ENCODE results near the gene PRRX1. TPM values are rescaled to one million over a fixed set of nuclear protein-coding genes. Genes with fewer than 3 reads are reported as not detected.

Gene PRRX1
- total and polyA plus RNA-seq, 2 of the 13 experiments (the other 11 are each of a cell fraction or from before 2014, with no cell fraction given), result not detected

- CTCF ChIA-PET (ENCODE audit: low intra/inter-chr PET ratio, low total read pairs), result no interaction called here
- Histone ChIP-seq H3K4me2 (ENCODE audit: low read depth, low read length) (no peak overlapping the region), H3K79me2 (ENCODE audit: insufficient read depth, low read length) (no peaks in the 10 kb centered on the region)
These were observed 32.1 kb downstream of the PRRX1 start for GRCh38 chr1:170695955-170696590.

GRCh38 chr1:170696591-170697290, 32.8 kb downstream of the PRRX1 start:
- BruUV-seq (replicated peaks), result no TSS peak
- no peak for FAIRE-seq
- Histone ChIP-seq H3K4me1 (ENCODE audit: insufficient read depth, low read length) (no peaks in the 10 kb centered on the region), H3K36me3 (replicated peaks in 1 of 2; ENCODE audit: control insufficient read depth in 1 of 2, insufficient read depth in 2 of 2, low read length in 2 of 2) (no peaks in the 10 kb centered on the region), H3K4me3 (replicated peaks in 1 of 3; ENCODE audit: insufficient read depth in 1 of 3, low read depth in 2 of 3, low read length in 3 of 3) (no peak overlapping the region), H2AFZ (ENCODE audit: low read length) (no peak overlapping the region), H3K79me2 (ENCODE audit: insufficient read depth, low read length) (no peaks in the 10 kb centered on the region), H3K4me2 (ENCODE audit: low read depth, low read length) (no peak overlapping the region), H3K9me3 (ENCODE audit: low read length) (no peaks in the 10 kb centered on the region), H3K27me3 (ENCODE audit: control insufficient read depth in 1 of 2, insufficient read depth in 2 of 2, low read length in 2 of 2) (no peaks in the 10 kb centered on the region), H3K27ac (ENCODE audit: extremely low read length, insufficient read depth, low read length) (no peak overlapping the region), H4K20me1 (ENCODE audit: insufficient read depth, low read length) (no peaks in the 10 kb centered on the region), H3K9ac (ENCODE audit: insufficient read depth, low read depth, low read length) (no peak overlapping the region)
- ChIA-PET CTCF (ENCODE audit: low intra/inter-chr PET ratio, low total read pairs) (no interaction called here), POLR2A (no interaction called here)
- intact Hi-C loops (cut with micrococcal nuclease; ENCODE audit: unreplicated experiment), result no loop called here
- in situ Hi-C loops (cut with HindIII; ENCODE audit: extremely low pct_ligation_motif_present, low pct_unique_long_range_greater_than_20kb), result no loop called here
- no peak for ATAC-seq
- 24% methylated on average over 6 of the region's 6 CpGs for WGBS (ENCODE audit: low lambda C conversion rate)
- DNase-seq (ENCODE audit: low spot score), result no peak
- no peak for TF ChIP-seq KMT2B (CRISPR knock-in tag; IDR thresholded peaks at IDR 0.05)
- no peak for TF ChIP-seq TCF7L2 (IDR thresholded peaks at IDR 0.05; ENCODE audit: low read depth, low read length)
- TF ChIP-seq GFI1 (CRISPR knock-in tag; IDR thresholded peaks at IDR 0.05; ENCODE audit: borderline replicate concordance), result no peak
- no peak for TF ChIP-seq HHEX (CRISPR knock-in tag; IDR thresholded peaks at IDR 0.05)
- no peak for TF ChIP-seq ZKSCAN5 (CRISPR knock-in tag; IDR thresholded peaks at IDR 0.05)
- no peak for TF ChIP-seq ZNF503 (CRISPR knock-in tag; IDR thresholded peaks at IDR 0.05)
- no peak for TF ChIP-seq NCOA2 (CRISPR knock-in tag; IDR thresholded peaks at IDR 0.05)
- no peak for TF ChIP-seq ZNF878 (CRISPR knock-in tag; IDR thresholded peaks at IDR 0.05)
- TF ChIP-seq ZBTB42 (CRISPR knock-in tag; IDR thresholded peaks at IDR 0.05), result no peak
- TF ChIP-seq WIZ (CRISPR knock-in tag; IDR thresholded peaks at IDR 0.05), result no peak
- TF ChIP-seq, protein P1, sequence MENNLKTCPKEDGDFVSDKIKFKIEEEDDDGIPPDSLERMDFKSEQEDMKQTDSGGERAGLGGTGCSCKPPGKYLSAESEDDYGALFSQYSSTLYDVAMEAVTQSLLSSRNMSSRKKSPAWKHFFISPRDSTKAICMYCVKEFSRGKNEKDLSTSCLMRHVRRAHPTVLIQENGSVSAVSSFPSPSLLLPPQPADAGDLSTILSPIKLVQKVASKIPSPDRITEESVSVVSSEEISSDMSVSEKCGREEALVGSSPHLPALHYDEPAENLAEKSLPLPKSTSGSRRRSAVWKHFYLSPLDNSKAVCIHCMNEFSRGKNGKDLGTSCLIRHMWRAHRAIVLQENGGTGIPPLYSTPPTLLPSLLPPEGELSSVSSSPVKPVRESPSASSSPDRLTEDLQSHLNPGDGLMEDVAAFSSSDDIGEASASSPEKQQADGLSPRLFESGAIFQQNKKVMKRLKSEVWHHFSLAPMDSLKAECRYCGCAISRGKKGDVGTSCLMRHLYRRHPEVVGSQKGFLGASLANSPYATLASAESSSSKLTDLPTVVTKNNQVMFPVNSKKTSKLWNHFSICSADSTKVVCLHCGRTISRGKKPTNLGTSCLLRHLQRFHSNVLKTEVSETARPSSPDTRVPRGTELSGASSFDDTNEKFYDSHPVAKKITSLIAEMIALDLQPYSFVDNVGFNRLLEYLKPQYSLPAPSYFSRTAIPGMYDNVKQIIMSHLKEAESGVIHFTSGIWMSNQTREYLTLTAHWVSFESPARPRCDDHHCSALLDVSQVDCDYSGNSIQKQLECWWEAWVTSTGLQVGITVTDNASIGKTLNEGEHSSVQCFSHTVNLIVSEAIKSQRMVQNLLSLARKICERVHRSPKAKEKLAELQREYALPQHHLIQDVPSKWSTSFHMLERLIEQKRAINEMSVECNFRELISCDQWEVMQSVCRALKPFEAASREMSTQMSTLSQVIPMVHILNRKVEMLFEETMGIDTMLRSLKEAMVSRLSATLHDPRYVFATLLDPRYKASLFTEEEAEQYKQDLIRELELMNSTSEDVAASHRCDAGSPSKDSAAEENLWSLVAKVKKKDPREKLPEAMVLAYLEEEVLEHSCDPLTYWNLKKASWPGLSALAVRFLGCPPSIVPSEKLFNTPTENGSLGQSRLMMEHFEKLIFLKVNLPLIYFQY (CRISPR knock-in tag; IDR thresholded peaks at IDR 0.05; ENCODE audit: borderline replicate concordance), result no peak
- no peak for TF ChIP-seq ZBTB7A (CRISPR knock-in tag; IDR thresholded peaks at IDR 0.05)

More at GRCh38 chr1:170695955-170696590, 32.1 kb downstream of the PRRX1 start:
- DNase-seq (ENCODE audit: low spot score), result no peak
- WGBS (ENCODE audit: low lambda C conversion rate), result 12% methylated on average over 6 of the region's 6 CpGs
- FAIRE-seq, result no peak
- H4K20me1 ChIP-seq (ENCODE audit: insufficient read depth, low read length), result no peaks in the 10 kb centered on the region
- POLR2A ChIA-PET, result no interaction called here
- no peak overlapping the region for H3K4me3 ChIP-seq (replicated peaks in 1 of 3; ENCODE audit: insufficient read depth in 1 of 3, low read depth in 2 of 3, low read length in 3 of 3)
- no peak for ATAC-seq
- no peaks in the 10 kb centered on the region for H3K9me3 ChIP-seq (ENCODE audit: low read length)
- in situ Hi-C loops (cut with HindIII; ENCODE audit: extremely low pct_ligation_motif_present, low pct_unique_long_range_greater_than_20kb) (no loop called here), intact Hi-C loops (cut with micrococcal nuclease; ENCODE audit: unreplicated experiment) (no loop called here)
- H3K9ac ChIP-seq (ENCODE audit: insufficient read depth, low read depth, low read length), result no peak overlapping the region
- no peaks in the 10 kb centered on the region for H3K36me3 ChIP-seq (replicated peaks in 1 of 2; ENCODE audit: control insufficient read depth in 1 of 2, insufficient read depth in 2 of 2, low read length in 2 of 2)
- TF ChIP-seq CREB1 (IDR thresholded peaks at IDR 0.05), result peak; percentile 51; the same call in 1 of the 2 replicates
- TF ChIP-seq CREB1 (CRISPR knock-in tag; IDR thresholded peaks at IDR 0.05), result no peak
- no peak for TF ChIP-seq ZNF124 (CRISPR knock-in tag; IDR thresholded peaks at IDR 0.05)
- no peak overlapping the region for H2AFZ ChIP-seq (ENCODE audit: low read length)
- no peak overlapping the region for H3K27ac ChIP-seq (ENCODE audit: extremely low read length, insufficient read depth, low read length)
- no TSS peak for BruUV-seq (replicated peaks)
- no peaks in the 10 kb centered on the region for H3K27me3 ChIP-seq (ENCODE audit: control insufficient read depth in 1 of 2, insufficient read depth in 2 of 2, low read length in 2 of 2)
- no peaks in the 10 kb centered on the region for H3K4me1 ChIP-seq (ENCODE audit: insufficient read depth, low read length)

Data from HepG2 (cell line).